GM21360 (cell line): Measurements from ENCODE around the gene PLCH2.

Experiments used
- ATAC-seq: cut with Tn5 transposase; IDR thresholded peaks from one replicate; pipeline ENCODE4 v1.9.1; 2021; ENCODE audit warnings: mild to moderate bottlenecking, moderate library complexity; ENCODE audit not compliant: unreplicated experiment

PLCH2 gene

GRCh38 chr1:2528016-2528415 is 51.9 kb downstream of the PLCH2 start:
- ATAC-seq, result no peak

DNA sequence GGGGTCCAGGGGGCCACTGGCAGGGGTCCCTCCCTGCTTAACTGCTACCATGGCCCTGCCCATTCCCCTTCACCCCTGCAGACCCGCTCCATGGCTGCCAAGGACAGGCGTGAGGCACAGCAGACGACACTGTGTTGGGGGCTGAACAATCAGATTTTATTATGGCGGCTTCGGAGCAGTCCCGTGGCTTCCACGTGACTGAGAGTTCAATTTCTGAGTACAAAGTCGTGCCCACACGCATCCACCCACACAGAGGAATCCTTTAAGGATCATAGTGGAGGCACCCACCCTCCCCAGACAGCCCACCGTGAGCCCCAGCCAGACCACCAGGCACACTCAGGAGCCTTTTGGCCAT is 52.5 kb downstream of the PLCH2 start:
- ATAC-seq, result no peak

- no peak for ATAC-seq
Observed at GRCh38 chr1:2528966-2529783, 53.1 kb downstream of the PLCH2 start.

- ATAC-seq, result no peak
Observed at GRCh38 chr1:2529784-2530512, 53.9 kb downstream of the PLCH2 start, which contains the start of gene HES5. TSS of gene HES5 (minus strand) at chr1:2530263. CDS start at chr1:2530164, 99 bp downstream.

- ATAC-seq, result no peak
Observed at GRCh38 chr1:2530513-2531361, 54.6 kb downstream of the PLCH2 start.

DNA sequence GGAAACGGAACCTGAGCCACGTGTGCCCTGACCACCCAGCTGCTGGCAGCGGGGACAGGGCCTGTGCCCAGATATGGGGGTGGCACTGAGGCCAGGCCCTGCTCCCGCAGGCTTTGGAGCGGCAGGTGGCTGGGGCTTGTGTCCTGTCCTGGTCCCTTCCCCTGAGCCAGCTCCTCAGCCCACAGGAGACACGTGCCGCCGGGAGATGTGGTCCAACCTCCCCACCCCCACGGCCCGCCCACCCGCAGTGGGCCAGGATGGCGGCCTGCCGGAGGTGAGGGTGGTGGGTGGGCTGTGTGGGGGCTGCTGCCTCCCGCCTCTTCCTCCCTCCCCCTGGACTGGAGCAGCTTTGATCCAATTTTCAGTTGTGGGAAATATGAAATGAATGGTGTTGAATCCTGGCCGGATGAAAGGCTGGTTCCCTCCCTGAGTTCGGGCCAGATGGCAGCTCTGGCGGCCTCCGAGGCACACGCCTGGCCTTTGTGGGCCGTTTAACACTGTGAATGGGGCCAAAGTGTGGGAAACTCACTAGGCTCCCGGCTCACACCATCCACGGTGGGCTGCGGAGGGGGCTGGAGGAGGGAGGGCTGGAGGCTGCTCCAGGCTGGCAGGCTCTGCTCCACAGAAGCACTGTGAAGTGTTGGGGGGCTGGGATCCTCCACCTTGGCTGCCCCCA is 56.5 kb downstream of the PLCH2 start:
- no peak for ATAC-seq

- ATAC-seq, result no peak
Observed at GRCh38 chr1:2533365-2533764, 57.3 kb downstream of the PLCH2 start.

DNA sequence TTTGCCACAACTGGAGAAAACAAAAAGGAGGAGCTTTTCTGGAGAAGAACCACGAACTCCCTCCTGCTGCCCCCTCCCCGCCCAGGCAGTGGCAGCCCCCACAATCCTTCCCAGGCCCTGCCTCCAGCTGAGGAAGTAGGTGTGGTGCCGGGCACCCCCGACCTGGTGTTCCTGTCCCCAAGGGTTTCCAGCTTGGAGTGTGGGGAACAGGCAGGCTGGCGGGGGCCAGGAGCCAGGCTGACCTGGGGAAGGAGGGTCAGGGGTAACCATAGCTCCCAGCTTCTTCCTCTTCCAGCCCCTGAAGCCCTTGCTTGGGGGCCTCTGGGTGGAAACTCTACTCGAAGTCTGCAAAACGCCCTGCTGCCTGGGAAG is 58.2 kb downstream of the PLCH2 start:
- no peak for ATAC-seq

- ATAC-seq, result no peak
Observed at GRCh38 chr1:2534687-2535441, 58.8 kb downstream of the PLCH2 start.

DNA sequence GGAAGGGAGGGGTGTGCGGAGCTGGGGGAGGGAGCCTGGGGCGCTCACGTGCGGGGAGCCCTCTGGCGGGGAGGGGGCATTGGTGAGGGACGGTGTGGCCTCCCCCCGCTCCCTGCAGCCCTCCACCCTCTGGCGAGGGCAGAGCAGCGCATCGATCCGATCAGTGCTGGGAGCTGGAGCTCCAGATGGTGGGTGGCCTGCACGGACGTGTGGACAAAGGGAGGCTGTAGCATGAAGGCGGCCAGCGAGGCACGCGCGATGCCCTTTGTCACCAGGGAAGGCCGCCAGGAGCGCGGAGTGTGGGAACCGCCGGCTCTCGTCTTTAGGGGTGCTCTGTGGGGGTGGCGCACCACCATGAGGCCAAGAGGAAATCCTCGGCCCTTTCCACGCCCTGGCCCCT is 59.4 kb downstream of the PLCH2 start:
- no peak for ATAC-seq

GRCh38 chr1:2535981-2536380 is 59.9 kb downstream of the PLCH2 start:
- no peak for ATAC-seq

- no peak for ATAC-seq
Observed at GRCh38 chr1:2537784-2538115, 61.7 kb downstream of the PLCH2 start.

- no peak for ATAC-seq
Observed at GRCh38 chr1:2538376-2538775, 62.3 kb downstream of the PLCH2 start.

GRCh38 chr1:2538872-2539271 is 62.8 kb downstream of the PLCH2 start:
- ATAC-seq, result no peak

DNA sequence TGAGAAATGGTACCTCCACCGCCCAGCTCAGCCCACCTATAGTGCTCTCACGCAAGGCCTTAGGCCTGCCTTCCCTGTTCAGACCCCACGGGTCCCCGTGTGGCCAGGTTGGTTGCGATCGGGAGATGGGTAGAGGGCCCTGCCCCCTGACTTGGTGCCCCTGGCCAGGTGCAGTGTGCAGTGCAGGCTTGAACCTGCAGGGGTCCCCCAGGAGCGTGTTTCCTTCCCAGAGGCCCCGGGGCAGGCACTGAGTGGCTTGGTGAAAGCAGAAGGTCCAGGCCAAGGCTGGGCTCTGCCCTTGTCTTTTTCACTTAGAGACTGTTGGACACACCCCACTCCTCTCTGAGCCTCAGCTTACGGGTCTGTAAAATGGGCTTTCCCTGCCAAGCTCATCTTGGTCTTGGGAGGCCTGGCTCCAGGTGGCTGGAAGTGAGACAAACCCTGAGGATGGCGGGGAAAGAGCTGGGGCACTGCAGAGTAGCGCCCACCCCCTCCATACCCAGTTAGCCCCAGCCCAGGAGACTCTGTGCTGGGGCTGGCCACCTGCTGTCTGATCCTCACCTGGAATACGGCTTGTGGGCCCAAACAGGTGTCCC is 63.3 kb downstream of the PLCH2 start:
- ATAC-seq, result no peak

- ATAC-seq, result no peak
Observed at GRCh38 chr1:2540816-2541492, 64.9 kb downstream of the PLCH2 start.

GRCh38 chr1:2541619-2542245 is 65.6 kb downstream of the PLCH2 start:
- ATAC-seq, result no peak

GRCh38 chr1:2542246-2542915 is 66.3 kb downstream of the PLCH2 start:
- no peak for ATAC-seq
